ENCODE data around the gene EXT2. TPM values are rescaled to one million over a fixed set of nuclear protein-coding genes. Genes with fewer than 3 reads are reported as not detected.

The EXT2 gene
- total RNA-seq, 1 experiment from 2014 or later: 42.8 TPM

GRCh38 chr11:44157019-44157418 is 61.5 kb downstream of the EXT2 start:
- H3K27ac ChIP-seq (ENCODE audit: low read depth, low read length): no peak overlapping the region
- ATAC-seq (no peak), DNase-seq (ENCODE audit: low read depth, low spot score) (no peak)
- H3K9ac ChIP-seq (ENCODE audit: low read length): no peak overlapping the region
- no peaks in the 10 kb centered on the region for H3K9me3 ChIP-seq (ENCODE audit: control insufficient read depth in 1 of 2, insufficient read depth in 1 of 2, low read depth in 1 of 2, low read length in 2 of 2)
- no peaks in the 10 kb centered on the region for H3K9me2 ChIP-seq (ENCODE audit: insufficient read depth)
- no peak for TF ChIP-seq TCF7L2 (IDR thresholded peaks at IDR 0.05; ENCODE audit: borderline replicate concordance, extremely low read depth, insufficient read depth, insufficient read length)
- no peak for TF ChIP-seq ZNF274 (IDR thresholded peaks at IDR 0.05; ENCODE audit: low read depth, low read length)
- TF ChIP-seq SRF (IDR thresholded peaks at IDR 0.05; ENCODE audit: low read depth): no peak
- no peak for TF ChIP-seq JUND (IDR thresholded peaks at IDR 0.05)
- TF ChIP-seq EGR1 (IDR thresholded peaks at IDR 0.05; ENCODE audit: low read depth): no peak
- TF ChIP-seq ZFX (IDR thresholded peaks at IDR 0.05): no peak
- no peak for TF ChIP-seq RAD21 (IDR thresholded peaks at IDR 0.05; ENCODE audit: low read depth)
- no peak for TF ChIP-seq REST (IDR thresholded peaks at IDR 0.05; ENCODE audit: low read depth)
- TF ChIP-seq CEBPB (IDR thresholded peaks at IDR 0.05; ENCODE audit: low read depth): no peak
- no peak for TF ChIP-seq POLR2AphosphoS5 (IDR thresholded peaks at IDR 0.05; ENCODE audit: low read depth, low read length)
- no peak for TF ChIP-seq ELF1 (IDR thresholded peaks at IDR 0.05; ENCODE audit: borderline replicate concordance, low read depth)
- no peak for TF ChIP-seq FOSL1 (IDR thresholded peaks at IDR 0.05; ENCODE audit: low read depth)
- TF ChIP-seq SIN3A (IDR thresholded peaks at IDR 0.05; ENCODE audit: low read depth): no peak
- no peaks in the 10 kb centered on the region for H4K20me1 ChIP-seq (ENCODE audit: insufficient read depth)
- POLR2A ChIA-PET: no interaction called here
- CTCF ChIA-PET: no interaction called here
- no peaks in the 10 kb centered on the region for H3K79me2 ChIP-seq (ENCODE audit: insufficient read depth, low read length)
- RAD21 ChIA-PET (ENCODE audit: low non-redundant PET in 1 of 2, low total read pairs in 2 of 2, uncharacterized antibody in 2 of 2, unreplicated experiment in 2 of 2): no interaction called here
- H3K4me2 ChIP-seq (ENCODE audit: low read length): no peak overlapping the region
- H3K27me3 ChIP-seq (ENCODE audit: insufficient read depth, low read length): no peaks in the 10 kb centered on the region
- H2AFZ ChIP-seq (ENCODE audit: low read depth, low read length, poor library complexity, severe bottlenecking): no peak overlapping the region
- no peak overlapping the region for H3K4me3 ChIP-seq (replicated peaks in 1 of 2; ENCODE audit: low read depth in 1 of 2, low read length in 2 of 2)
- no peaks in the 10 kb centered on the region for H3K4me1 ChIP-seq (ENCODE audit: control insufficient read depth in 1 of 2, insufficient read depth in 2 of 2, low read length in 2 of 2)
- intact Hi-C loops (cut with micrococcal nuclease): loop anchor here (10.0 kb wide), 1 partner anchor 48 kb away; no protein-coding TSS in a partner anchor
- no peaks in the 10 kb centered on the region for H3K36me3 ChIP-seq (ENCODE audit: control insufficient read depth in 1 of 2, insufficient read depth in 2 of 2, low read length in 2 of 2)
- no TSS peak for BruUV-seq (replicated peaks)
